HL-60 (cell line): ENCODE results near the gene SMPDL3A.

Experiments
- CTCF ChIP-seq: IDR thresholded peaks from one replicate; pipeline ENCODE4 v1.5.1; 2011; ENCODE audit warnings: low read length, control low read depth, inconsistent platforms; ENCODE audit not compliant: insufficient read depth
- POLR2AphosphoS5 ChIP-seq: IDR thresholded peaks from 2 replicates; pipeline ENCODE4 v1.6.1; 2012; ENCODE audit warnings: low read depth
- REST ChIP-seq: IDR thresholded peaks from 2 replicates; pipeline ENCODE4 v1.6.1; 2012; ENCODE audit warnings: low read depth; ENCODE audit not compliant: insufficient replicate concordance
- SPI1 ChIP-seq: IDR thresholded peaks from 2 replicates; pipeline ENCODE4 v1.6.1; 2012; ENCODE audit warnings: low read depth, mild to moderate bottlenecking, borderline replicate concordance

- TF ChIP-seq CTCF = no peak
- no peak for TF ChIP-seq POLR2AphosphoS5
- TF ChIP-seq REST = no peak
- no peak for TF ChIP-seq SPI1
Observed at GRCh38 chr6:122808121-122808885, 19.2 kb downstream of the SMPDL3A start.
